Measurements from ENCODE around the gene NPAS3. TPM values are rescaled to one million over a fixed set of nuclear protein-coding genes. Genes with fewer than 3 reads are reported as not detected.

NPAS3 gene
- total RNA-seq, 1 donor from 2014 or later = 0.08 TPM

- no peak for ATAC-seq
Observed at GRCh38 chr14:33691907-33692306, 753.2 kb downstream of the NPAS3 start.

DNA sequence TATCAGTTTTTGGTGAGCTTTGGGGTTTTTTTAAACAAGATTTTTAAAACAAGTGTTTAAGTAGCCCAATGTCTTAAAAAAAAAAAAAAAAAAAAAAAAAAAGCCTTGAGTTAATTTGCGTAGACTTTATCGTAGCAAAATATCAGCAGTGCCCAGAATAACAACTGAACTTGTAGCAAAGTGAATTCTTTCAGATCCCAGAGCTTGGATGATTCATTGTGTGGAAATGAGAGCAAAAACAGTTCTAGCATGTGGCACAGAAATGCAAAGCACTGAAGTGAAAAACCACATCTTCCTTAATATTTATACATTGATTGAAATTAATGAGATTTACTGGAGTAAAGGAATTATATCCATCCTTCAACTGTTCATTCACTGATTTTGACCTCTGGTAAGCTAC lies 754.1 kb downstream of the NPAS3 start:
- ATAC-seq = no peak

GRCh38 chr14:33693237-33693636 lies 754.6 kb downstream of the NPAS3 start:
- ATAC-seq = no peak

GRCh38 chr14:33696165-33696564 lies 757.5 kb downstream of the NPAS3 start:
- no peak for ATAC-seq

GRCh38 chr14:33699300-33699983 lies 760.8 kb downstream of the NPAS3 start:
- no peak for ATAC-seq

GRCh38 chr14:33700052-33700451 lies 761.4 kb downstream of the NPAS3 start:
- no peak for ATAC-seq

DNA sequence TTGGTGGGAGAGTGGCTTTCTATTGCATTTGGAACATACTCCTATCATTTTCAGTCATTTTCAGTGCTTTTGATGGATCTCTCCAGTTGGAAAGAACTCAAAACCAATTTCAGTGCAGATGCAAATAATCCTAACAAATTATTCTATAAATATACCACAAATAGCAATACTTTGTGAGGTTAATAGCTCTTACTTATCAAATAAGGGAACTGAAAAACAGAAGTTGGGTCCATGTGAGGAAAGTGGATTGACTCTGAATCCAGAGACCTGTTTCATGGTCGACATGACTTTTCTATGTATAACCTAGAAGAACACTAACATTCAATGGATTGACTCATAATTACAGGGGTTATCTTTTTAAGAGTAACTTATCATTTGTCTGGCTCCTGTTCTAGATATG lies 763.6 kb downstream of the NPAS3 start:
- no peak for ATAC-seq

DNA sequence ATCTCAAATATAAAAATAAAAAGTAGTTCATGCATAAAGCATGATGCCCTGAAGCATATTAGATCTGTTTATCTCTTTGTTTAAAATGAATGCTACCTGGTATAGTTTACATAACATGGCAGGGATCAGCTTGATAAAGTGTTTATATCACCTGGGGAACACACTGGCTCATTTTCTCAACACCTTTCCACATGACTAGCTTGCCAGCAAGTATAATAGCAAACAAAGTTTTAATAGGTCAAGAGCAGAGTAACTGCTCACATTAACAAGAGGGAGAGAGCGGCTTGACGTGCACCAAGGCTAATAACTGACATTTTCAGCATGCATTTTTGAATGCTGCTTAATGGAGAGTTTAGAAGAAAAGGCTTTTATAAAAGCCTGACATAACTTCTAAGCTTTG lies 765.8 kb downstream of the NPAS3 start:
- ATAC-seq = no peak

- ATAC-seq = no peak
Observed at GRCh38 chr14:33705490-33705889, 766.8 kb downstream of the NPAS3 start.

DNA sequence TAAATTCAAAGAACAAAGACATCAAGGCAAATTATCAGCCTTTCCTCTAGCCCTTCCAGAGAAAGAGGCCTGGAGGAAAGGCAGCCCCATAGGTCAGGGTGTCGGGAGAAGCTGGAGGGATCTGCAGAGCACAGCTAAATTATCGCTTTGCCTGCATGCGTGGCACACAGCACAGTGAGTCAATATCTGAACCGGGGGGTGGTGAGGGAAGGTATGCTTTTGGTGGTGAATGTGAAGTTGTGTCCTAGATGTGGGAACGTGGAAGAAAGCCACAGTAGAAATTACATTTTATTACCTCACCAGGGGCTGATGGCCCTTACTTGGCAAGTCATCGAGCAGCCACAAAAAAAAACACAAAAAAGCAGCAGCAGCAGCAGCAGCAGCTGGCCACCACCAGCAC lies 769.0 kb downstream of the NPAS3 start:
- ATAC-seq = no peak

GRCh38 chr14:33709283-33709682 lies 770.6 kb downstream of the NPAS3 start:
- no peak for ATAC-seq

DNA sequence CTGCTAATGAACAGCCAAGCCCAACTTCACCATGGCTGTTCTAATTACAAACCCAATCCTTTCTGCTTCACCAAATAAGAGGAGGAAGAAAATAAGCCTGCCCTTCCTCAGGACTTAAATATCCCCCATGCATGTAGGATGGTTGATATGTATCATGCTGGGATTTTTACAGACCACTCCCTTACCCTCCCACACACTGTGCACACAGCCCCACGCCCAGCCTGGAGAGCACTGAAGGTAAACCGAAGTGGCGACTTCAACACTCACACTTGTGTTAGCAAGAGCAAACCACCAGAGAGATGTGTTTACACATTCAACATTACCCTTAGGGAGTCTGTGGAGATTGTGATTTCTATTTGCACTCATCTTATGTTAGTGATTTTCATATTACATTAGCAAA lies 771.0 kb downstream of the NPAS3 start:
- no peak for ATAC-seq

GRCh38 chr14:33710273-33710672 lies 771.6 kb downstream of the NPAS3 start:
- ATAC-seq = no peak

DNA sequence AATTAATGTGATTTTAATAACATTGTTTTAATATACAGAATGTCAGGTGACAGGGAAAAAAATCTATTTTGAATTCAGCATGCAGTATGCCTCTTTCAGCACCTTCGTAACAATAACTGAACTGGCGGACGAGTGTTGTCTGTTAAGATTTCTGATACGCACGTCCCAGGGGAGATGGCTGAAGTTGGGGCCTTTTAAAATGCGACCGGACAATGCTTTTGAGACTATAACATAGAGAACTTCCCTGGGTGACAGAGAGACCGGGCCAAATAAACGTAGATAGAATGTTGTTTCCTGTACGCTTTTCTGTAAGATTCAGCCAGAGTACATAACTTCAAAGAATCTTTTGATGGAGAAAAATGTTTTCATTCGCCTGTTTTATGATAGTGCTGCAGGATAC lies 772.5 kb downstream of the NPAS3 start:
- no peak for ATAC-seq

DNA sequence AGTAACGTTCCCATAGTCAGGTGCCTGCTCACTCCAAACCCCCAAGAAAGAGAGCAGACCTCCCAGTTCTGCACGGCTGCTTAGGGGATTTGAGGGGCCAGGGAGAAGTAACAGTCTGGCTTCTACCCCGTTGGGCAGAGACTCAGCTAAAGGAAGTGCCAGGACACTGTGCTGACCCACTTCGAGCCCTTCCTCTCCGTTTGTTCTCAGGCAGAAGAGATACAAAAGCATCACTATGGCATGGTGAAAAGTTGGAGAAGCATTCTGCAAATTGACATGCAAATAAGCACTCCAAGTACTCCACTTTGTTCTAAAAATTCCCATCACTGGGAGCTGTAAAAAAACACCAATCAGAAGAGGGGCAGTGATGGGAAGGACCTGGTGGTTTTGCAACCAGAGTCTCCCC lies 773.1 kb downstream of the NPAS3 start:
- no peak for ATAC-seq

GRCh38 chr14:33714527-33715226 lies 776.0 kb downstream of the NPAS3 start:
- ATAC-seq = no peak

DNA sequence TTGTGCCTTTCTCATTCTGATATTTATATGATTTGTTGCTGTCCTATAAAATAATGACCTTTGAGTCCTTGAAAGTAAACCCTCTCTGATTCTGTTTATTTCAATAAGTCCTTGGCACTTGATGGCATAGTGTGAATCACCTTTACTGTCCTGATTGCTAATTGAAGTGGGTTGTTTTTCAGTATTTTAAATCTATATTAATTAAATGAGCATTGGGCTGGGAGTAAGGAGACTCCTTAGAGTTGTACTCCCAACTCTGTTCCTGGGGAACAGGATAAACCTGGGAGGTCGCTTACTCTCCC lies 776.5 kb downstream of the NPAS3 start:
- no peak for ATAC-seq

DNA sequence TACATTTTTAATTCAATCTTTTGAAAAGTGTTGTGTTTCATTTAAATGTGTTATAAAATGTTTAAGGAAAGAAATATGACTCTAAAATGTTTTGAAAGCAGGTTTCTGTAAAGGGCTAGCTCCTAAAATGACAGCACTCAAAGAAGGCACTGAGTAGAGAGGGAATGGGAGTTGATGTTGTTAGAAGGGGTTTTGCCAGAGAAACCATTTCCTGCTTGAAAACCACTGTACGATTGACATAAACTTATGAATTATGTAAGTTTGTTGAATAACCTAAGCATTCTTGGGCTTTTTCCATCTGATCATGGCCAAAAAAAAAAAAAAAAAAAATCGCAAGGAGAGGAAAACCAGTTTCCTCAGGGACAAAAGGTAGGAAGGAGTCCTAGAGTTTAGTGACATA lies 778.2 kb downstream of the NPAS3 start:
- ATAC-seq = no peak

DNA sequence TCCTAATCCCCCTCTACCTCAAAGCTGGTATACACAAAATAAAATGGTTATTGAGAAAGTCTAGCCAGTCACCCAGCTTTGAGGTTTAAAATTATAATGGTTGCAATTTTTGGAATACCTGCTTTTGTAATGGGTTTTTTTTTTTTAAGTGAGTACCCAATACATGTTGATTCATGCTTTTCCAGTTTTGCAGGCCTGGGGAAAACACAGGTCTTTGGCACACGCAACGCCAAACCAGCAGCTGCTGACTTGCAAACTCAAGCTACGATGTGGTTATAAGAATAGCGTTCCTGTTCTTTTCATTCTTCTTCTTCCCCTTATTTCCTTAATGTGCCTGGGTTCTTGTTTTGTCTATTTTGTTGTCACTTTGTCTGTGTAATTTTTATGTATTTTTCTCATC lies 779.2 kb downstream of the NPAS3 start:
- ATAC-seq = no peak

GRCh38 chr14:33720284-33720787 lies 781.7 kb downstream of the NPAS3 start:
- no peak for ATAC-seq

GRCh38 chr14:33726685-33727084 lies 788.0 kb downstream of the NPAS3 start:
- ATAC-seq = no peak

GRCh38 chr14:33727606-33728005 lies 788.9 kb downstream of the NPAS3 start:
- ATAC-seq = no peak

- ATAC-seq = no peak
Observed at GRCh38 chr14:33728010-33728498, 789.4 kb downstream of the NPAS3 start.

- no peak for ATAC-seq
Observed at GRCh38 chr14:33730156-33730555, 791.5 kb downstream of the NPAS3 start.

Data from esophagus mucosa (tissue), 1 donor.